Vagina (tissue), 2 donors: Measurements from ENCODE around the gene ASCL2.

Source experiments
- CTCF ChIP-seq, 3 experiments: fragments of 450-650 bp in 2 of 3; fragments of 200-600 bp in 1 of 3; sonication (generic) in 1 of 3; IDR thresholded peaks; one replicate each; pipeline ENCODE4 v1.5.1; 2017 to 2019; ENCODE audit warnings: antibody characterized with exemption in 3 of 3, mild to moderate bottlenecking in 2 of 3, moderate library complexity in 2 of 3
- POLR2A ChIP-seq, 2 donors: fragments of 450-650 bp; IDR thresholded peaks; one replicate each; pipeline ENCODE4 v1.6.1; 2017; ENCODE audit warnings: antibody characterized with exemption in 2 of 2, mild to moderate bottlenecking in 2 of 2, moderate library complexity in 2 of 2
- POLR2AphosphoS5 ChIP-seq, 2 donors: sonication (generic); formaldehyde crosslinking; IDR thresholded peaks; one replicate each; pipeline ENCODE4 v1.9.0; 2017; ENCODE audit warnings: antibody characterized with exemption in 2 of 2, mild to moderate bottlenecking in 2 of 2, low read depth in 1 of 2; ENCODE audit not compliant: insufficient read depth in 1 of 2

- no peak for TF ChIP-seq CTCF (IDR thresholded peaks at IDR 0.05)
- no peak for TF ChIP-seq POLR2AphosphoS5 (IDR thresholded peaks at IDR 0.05; ENCODE audit: insufficient read depth in 1 of 2, low read depth in 1 of 2)
- TF ChIP-seq POLR2A (IDR thresholded peaks at IDR 0.05) = no peak
These were observed 21.0 kb downstream of the ASCL2 start for GRCh38 chr11:2249189-2249916.
